ENCODE data around the gene FAM163B. TPM values are rescaled to one million over a fixed set of nuclear protein-coding genes. Genes with fewer than 3 reads are reported as not detected.

FAM163B gene
- total RNA-seq, 2 experiments from 2014 or later, result not detected

DNA sequence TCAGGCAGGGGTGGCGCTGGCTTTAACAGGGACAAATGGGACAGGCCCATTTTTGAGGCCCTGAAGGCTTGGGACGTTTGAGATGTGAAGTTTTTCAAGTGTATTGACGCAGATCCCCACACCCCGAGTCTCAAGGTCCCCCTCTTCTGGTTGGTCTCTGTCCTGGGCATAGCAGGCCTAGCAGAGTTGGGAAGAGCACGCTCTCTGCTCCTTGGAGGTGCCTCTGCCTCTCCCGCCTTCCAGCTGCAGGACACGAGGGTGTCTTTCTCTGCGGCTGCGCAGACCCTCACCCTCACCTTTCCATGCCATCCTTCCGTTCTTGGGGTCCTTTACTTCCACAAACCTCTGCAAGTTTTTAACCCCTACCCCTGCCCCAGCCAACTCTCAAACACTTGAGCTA, 56.1 kb downstream of the FAM163B start:
- Mint-ChIP-seq H3K36me3 (ENCODE audit: low read depth) (no peaks in the 10 kb centered on the region), H3K27me3 (no peaks in the 10 kb centered on the region), H3K27ac (no peak overlapping the region), H3K4me3 (no peak overlapping the region), H3K4me1 (no peaks in the 10 kb centered on the region), H3K9me3 (no peaks in the 10 kb centered on the region)
- ChIA-PET POLR2A (no interaction called here), CTCF (interaction anchor here (1.4 kb wide), 1 partner anchor 189 kb away, joined by 3 read pairs; no protein-coding TSS in a partner anchor)
- DNase-seq, result no peak

DNA sequence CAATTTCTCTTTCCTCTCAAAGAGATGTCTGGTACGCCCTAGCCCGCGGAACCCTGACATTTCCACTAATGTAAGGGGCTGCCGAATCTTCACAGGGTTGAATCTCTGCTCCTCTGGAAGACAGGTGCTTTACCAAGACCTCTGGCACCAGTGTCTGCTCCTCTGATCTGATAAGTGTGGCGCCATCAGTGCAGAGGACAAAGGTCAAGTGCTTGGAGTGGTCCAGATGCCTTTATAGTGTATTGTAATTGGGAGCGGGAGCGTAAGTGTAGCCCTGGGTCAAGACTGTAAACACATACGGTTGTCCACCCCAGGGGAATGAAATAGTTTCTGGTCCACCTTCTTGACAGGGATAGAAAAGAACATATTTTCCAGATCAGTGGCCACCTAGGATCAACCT, 57.0 kb downstream of the FAM163B start:
- CTCF ChIA-PET, result interaction anchor here (1.4 kb wide), 1 partner anchor 190 kb away, joined by 3 read pairs; no protein-coding TSS in a partner anchor
- Mint-ChIP-seq H3K36me3 (ENCODE audit: low read depth) (no peaks in the 10 kb centered on the region), H3K27ac (no peak overlapping the region), H3K27me3 (no peaks in the 10 kb centered on the region), H3K4me3 (no peak overlapping the region), H3K4me1 (no peaks in the 10 kb centered on the region), H3K9me3 (no peaks in the 10 kb centered on the region)
- DNase-seq, result no peak
- POLR2A ChIA-PET, result no interaction called here

DNA sequence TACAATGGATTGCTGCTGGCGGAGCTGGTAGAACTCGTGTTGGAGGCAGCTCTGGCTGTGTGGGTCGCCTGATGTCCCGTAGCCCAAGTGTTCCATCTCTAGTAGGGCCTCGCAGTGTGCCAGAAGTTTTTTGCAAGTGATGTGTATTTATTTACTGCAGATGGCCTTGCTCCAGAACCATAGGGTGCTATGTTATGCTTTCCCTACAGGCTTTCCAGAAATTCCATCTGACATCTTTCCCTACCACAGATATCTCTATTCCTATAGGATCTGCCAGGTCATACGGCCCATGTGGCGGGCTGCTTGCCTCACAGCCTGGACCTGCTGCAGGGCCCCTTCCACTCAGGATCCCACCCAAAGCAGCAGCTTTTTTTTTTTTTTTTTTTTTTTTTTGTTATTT, 57.7 kb downstream of the FAM163B start:
- Mint-ChIP-seq H3K9me3 (no peaks in the 10 kb centered on the region), H3K27ac (no peak overlapping the region), H3K36me3 (ENCODE audit: low read depth) (no peaks in the 10 kb centered on the region), H3K4me3 (no peak overlapping the region), H3K4me1 (no peaks in the 10 kb centered on the region), H3K27me3 (no peaks in the 10 kb centered on the region)
- no peak for DNase-seq
- POLR2A ChIA-PET, result no interaction called here
- CTCF ChIA-PET, result no interaction called here

DNA sequence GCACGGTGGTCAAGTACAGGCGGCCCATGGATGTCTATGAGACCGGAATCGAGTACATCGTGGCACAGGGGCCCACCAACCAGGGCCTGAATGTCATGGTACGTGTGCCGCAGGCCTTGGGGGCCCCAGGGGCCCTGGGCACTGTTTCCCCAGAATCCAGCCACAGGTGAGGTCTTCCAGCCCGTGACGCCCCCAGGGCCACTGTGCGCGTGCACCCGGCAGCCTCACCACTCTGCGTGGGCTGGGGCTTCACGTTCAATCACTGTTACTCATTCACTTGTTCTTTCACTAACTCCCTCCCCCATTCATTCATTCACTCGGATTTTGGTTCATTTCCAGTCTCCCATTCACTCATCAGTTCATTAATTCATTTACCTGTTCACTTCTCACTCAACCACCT, 62.1 kb downstream of the FAM163B start:
- Mint-ChIP-seq H3K4me3 (no peak overlapping the region), H3K36me3 (ENCODE audit: low read depth) (no peaks in the 10 kb centered on the region), H3K9me3 (no peaks in the 10 kb centered on the region), H3K27me3 (no peaks in the 10 kb centered on the region), H3K27ac (no peak overlapping the region), H3K4me1 (no peaks in the 10 kb centered on the region)
- ChIA-PET CTCF (no interaction called here), POLR2A (no interaction called here)
- DNase-seq, result no peak

DNA sequence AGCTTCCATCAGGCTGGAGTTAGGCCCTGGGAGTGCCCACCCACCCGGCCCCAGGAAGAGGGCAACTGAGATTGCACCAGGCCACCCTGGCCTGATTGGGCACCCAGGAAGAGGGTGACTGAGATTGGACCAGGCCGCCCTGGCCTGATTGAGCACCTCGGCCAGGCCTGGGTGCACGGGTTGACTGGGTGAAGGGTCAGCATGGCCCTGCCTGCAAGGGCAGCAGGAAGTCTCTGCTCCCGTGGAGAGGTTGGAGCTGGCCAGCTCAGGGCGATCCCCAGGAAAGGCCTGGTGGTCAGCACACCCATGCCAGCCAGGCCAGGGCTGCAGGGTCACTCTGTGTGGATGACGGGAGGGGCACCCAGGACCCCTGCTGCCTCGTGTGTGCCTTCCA, 62.9 kb downstream of the FAM163B start:
- Mint-ChIP-seq H3K27me3 (no peaks in the 10 kb centered on the region), H3K4me3 (no peak overlapping the region), H3K36me3 (ENCODE audit: low read depth) (no peaks in the 10 kb centered on the region), H3K27ac (no peak overlapping the region), H3K9me3 (no peaks in the 10 kb centered on the region), H3K4me1 (no peaks in the 10 kb centered on the region)
- CTCF ChIA-PET, result no interaction called here
- POLR2A ChIA-PET, result no interaction called here
- no peak for DNase-seq

GRCh38 chr9:133545494-133546286, 63.5 kb downstream of the FAM163B start:
- no peaks in the 10 kb centered on the region for H3K4me1 Mint-ChIP-seq
- DNase-seq, result no peak
- H3K9me3 Mint-ChIP-seq, result no peaks in the 10 kb centered on the region
- POLR2A ChIA-PET, result no interaction called here
- H3K36me3 Mint-ChIP-seq (ENCODE audit: low read depth), result no peaks in the 10 kb centered on the region
- no peak overlapping the region for H3K27ac Mint-ChIP-seq
- no peaks in the 10 kb centered on the region for H3K27me3 Mint-ChIP-seq
- CTCF ChIA-PET, result no interaction called here
- H3K4me3 Mint-ChIP-seq, result no peak overlapping the region

DNA sequence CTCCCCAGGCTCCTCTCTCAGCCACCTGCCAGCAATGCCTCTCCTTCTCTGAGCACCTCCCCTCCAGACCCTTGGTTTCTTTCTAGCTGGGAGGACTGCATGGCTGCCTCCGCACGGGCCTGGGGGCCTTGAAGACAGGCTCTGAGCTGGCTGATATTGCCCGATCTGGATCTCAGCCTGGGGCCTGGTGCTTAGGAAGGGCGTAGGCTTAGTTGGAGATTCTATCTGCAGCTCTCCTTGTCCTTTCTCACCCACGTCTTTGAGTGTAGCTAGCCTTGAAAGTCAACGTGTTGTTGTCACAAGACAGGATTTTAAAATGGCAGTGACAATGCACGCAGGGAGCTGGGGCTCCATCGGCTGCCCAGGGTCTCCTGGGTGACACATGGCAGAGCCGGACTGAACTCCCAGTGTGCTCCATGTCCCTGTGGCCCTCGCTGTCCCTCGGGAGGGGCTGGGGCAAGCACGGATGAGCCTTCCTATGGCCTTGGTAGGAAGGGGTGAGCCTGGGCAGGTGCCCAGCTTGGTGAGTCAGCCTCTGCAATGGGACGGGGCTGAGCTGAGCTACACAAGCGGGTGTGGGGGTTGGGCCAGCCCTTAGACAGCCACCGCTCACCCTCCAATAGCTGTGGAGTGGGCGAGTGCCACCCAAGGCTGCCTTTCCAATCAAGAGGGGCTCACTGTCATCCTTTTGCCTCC, 65.3 kb downstream of the FAM163B start:
- POLR2A ChIA-PET, result no interaction called here
- no peaks in the 10 kb centered on the region for H3K36me3 Mint-ChIP-seq (ENCODE audit: low read depth)
- H3K9me3 Mint-ChIP-seq, result no peaks in the 10 kb centered on the region
- no peaks in the 10 kb centered on the region for H3K4me1 Mint-ChIP-seq
- peaks cover 4% of the 10 kb centered on the region for H3K27me3 Mint-ChIP-seq
- H3K27ac Mint-ChIP-seq, result no peak overlapping the region
- no peak overlapping the region for H3K4me3 Mint-ChIP-seq
- no peak for DNase-seq
- CTCF ChIA-PET, result no interaction called here

DNA sequence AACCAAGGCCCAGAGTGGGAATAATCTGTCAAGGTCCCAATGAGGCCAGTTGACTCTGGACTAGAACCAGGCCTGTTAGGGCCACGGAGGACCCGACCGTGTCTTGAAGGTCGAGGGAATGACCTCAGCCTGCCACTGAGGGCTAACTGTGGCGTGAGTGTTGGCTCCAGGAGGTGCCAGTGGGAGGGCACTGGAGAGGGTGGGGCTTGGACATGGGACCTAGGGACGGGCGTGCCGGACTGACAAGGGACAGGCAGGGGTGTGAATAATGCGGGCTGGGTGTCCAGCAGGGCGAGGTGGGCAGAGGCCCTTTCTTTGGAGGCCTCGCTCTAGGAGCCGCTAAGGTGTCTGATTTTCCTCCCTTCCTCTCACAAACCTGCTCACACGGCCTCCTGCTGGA, 67.2 kb downstream of the FAM163B start:
- H3K9me3 Mint-ChIP-seq, result no peaks in the 10 kb centered on the region
- H3K27ac Mint-ChIP-seq, result no peak overlapping the region
- peaks cover 4% of the 10 kb centered on the region for H3K27me3 Mint-ChIP-seq
- no peak overlapping the region for H3K4me3 Mint-ChIP-seq
- ChIA-PET POLR2A (no interaction called here), CTCF (no interaction called here)
- no peaks in the 10 kb centered on the region for H3K4me1 Mint-ChIP-seq
- H3K36me3 Mint-ChIP-seq (ENCODE audit: low read depth), result no peaks in the 10 kb centered on the region
- DNase-seq, result no peak

DNA sequence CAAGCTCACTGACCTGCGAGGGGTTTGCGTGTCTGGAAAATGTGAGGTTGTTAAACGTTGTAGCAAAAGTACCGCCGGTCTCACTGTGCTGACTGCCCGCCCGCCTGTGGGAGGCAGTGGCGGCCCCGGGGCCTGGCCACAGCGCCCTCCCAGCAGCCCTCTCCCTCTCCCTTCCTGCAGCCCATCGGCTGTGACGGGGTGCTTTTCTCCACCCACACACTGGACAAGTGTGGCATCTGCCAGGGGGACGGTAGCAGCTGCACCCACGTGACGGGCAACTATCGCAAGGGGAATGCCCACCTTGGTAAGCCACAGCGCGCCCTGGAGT, 68.5 kb downstream of the FAM163B start:
- Mint-ChIP-seq H3K9me3 (no peaks in the 10 kb centered on the region), H3K4me1 (no peaks in the 10 kb centered on the region), H3K36me3 (ENCODE audit: low read depth) (no peaks in the 10 kb centered on the region), H3K27ac (no peak overlapping the region), H3K4me3 (no peak overlapping the region), H3K27me3 (peaks cover 4% of the 10 kb centered on the region)
- ChIA-PET CTCF (no interaction called here), POLR2A (no interaction called here)
- no peak for DNase-seq

DNA sequence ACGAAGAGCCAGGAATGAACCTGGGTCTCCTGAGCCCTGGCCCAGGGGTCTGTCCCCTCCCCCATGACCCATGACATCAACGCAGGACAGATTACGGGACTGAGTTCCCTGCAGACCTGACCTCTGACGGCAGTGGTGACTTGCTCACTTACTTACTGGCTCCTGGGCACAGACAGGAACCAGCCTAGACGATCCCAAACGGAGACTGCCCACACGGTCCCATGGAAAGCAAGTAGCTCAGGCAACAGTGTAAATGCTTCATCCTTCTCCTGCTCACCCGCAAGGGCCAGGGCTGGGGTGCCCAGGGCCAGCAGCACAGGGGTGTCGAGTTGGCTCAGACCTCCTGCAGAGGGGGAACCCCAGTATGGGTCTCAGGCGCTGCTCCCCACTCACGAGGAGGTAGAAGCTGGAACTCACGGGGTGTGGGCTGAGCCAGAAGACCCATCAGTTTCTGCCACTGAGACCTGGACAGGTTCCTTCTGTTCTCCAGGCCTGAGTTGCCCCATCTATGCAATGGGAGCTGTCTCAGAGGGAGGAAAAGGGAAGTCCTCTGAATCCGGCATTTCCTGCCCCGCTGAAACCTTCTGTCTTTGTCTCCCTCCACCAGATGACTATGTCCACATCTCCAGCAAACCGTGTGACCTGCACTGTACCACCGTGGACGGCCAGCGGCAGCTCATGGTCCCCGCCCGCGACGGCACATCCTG, 69.0 kb downstream of the FAM163B start:
- POLR2A ChIA-PET, result no interaction called here
- Mint-ChIP-seq H3K9me3 (no peaks in the 10 kb centered on the region), H3K4me1 (no peaks in the 10 kb centered on the region), H3K4me3 (no peak overlapping the region), H3K36me3 (ENCODE audit: low read depth) (no peaks in the 10 kb centered on the region), H3K27ac (no peak overlapping the region), H3K27me3 (peaks cover 7% of the 10 kb centered on the region)
- no peak for DNase-seq
- CTCF ChIA-PET, result no interaction called here

DNA sequence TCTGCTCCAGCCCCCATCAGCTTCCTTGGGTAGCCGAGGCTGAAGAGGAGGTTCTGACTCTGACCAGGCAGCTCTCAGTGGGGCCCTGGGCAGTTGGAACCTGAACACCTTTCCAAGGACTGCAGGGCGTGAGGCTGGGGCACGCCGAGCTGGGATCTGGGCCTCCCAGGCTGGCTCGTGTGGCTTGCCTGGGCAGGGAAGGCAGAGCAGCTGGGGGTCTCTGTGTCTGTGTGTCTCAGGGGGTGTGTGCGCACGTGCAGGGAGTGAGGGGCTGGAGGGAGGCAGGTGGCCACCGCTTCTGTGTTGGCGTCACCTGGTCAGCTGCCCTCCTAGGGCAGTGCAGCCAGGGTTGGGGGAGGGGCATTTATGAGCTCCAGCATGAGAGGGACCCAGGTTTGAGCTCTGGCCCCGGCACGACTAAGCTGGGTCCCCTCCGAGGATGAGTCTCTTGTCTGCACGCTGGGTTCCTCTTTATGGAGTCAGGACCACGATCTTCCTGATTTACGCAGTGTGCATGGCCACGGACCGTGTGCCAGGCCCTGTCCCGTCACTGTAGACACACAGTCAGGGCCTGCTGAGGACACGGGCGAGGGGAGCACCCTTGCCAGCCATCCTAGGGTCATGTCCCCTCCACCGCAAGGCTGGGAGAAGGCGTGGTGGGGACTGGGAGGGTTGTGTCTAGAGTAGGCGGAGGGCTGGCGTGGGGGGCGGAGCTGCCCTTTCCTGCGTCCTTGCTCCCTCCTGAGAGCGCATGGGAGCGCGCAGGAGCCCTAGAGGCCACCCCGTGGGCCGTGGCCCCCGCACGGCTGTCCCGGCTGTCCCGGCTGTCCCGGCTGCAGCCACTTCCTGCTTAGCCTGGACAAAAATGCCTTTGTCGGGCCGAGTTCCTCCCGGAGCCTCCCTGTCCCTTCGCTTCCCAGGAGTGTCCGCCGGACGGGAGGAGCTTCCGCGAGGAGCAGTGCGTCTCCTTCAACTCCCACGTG, 70.0 kb downstream of the FAM163B start:
- Mint-ChIP-seq H3K27ac (no peak overlapping the region), H3K9me3 (no peaks in the 10 kb centered on the region), H3K4me1 (no peaks in the 10 kb centered on the region), H3K27me3 (peaks cover 7% of the 10 kb centered on the region), H3K36me3 (ENCODE audit: low read depth) (no peaks in the 10 kb centered on the region), H3K4me3 (no peak overlapping the region)
- POLR2A ChIA-PET, result no interaction called here
- no peak for DNase-seq
- CTCF ChIA-PET, result no interaction called here

DNA sequence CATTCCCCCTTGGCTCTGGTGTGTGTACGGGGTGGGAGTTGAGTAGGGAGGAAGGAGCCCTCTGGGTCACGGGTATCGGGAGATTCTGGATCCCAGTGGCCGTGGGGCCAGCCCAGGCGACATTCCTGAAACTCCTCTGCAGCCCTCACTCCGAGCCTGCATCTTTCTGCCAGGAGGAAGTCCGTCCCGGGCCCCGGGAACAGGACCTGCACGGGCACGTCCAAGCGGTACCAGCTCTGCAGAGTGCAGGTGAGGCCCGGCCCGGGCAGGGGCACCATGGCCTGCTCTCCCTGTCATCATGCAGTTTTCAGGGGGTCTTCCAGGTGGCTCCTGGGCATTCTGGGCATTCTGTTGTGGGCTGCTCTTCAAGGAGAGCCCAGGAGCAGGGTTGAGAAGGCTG, 71.0 kb downstream of the FAM163B start:
- H3K4me1 Mint-ChIP-seq, result no peaks in the 10 kb centered on the region
- DNase-seq, result no peak

DNA sequence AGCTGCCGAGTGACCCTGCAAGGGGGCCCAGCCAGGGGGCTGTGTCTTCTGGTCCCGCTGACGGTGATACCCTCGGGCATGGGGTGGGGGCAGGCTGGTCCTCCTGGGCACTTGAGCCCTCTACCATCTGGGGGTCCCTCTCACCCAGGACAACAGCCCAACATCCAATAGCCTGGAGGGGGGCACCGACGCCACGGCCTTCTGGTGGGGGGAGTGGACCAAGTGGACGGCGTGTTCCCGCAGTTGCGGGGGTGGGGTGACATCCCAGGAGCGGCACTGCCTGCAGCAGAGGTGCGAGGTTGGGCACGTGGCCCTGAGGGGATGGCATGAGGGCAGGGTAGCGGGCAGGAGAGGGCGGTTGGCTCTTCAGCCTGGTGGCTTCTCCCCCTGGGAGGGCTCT, 71.9 kb downstream of the FAM163B start:
- DNase-seq, result no peak
- H3K4me3 Mint-ChIP-seq, result no peak overlapping the region
- H3K36me3 Mint-ChIP-seq (ENCODE audit: low read depth), result no peaks in the 10 kb centered on the region
- no peak overlapping the region for H3K27ac Mint-ChIP-seq
- POLR2A ChIA-PET, result no interaction called here
- no peaks in the 10 kb centered on the region for H3K9me3 Mint-ChIP-seq
- no peaks in the 10 kb centered on the region for H3K4me1 Mint-ChIP-seq
- peaks cover 20% of the 10 kb centered on the region for H3K27me3 Mint-ChIP-seq
- CTCF ChIA-PET, result no interaction called here

More for the DNA sequence above, 71.0 kb downstream of the FAM163B start:
- H3K36me3 Mint-ChIP-seq (ENCODE audit: low read depth), result no peaks in the 10 kb centered on the region
- CTCF ChIA-PET, result no interaction called here
- H3K27ac Mint-ChIP-seq, result no peak overlapping the region
- POLR2A ChIA-PET, result no interaction called here
- H3K9me3 Mint-ChIP-seq, result no peaks in the 10 kb centered on the region
- no peak overlapping the region for H3K4me3 Mint-ChIP-seq
- H3K27me3 Mint-ChIP-seq, result peaks cover 13% of the 10 kb centered on the region
